ENCODE measurements around the gene CTBP2.

CTBP2 gene

DNA sequence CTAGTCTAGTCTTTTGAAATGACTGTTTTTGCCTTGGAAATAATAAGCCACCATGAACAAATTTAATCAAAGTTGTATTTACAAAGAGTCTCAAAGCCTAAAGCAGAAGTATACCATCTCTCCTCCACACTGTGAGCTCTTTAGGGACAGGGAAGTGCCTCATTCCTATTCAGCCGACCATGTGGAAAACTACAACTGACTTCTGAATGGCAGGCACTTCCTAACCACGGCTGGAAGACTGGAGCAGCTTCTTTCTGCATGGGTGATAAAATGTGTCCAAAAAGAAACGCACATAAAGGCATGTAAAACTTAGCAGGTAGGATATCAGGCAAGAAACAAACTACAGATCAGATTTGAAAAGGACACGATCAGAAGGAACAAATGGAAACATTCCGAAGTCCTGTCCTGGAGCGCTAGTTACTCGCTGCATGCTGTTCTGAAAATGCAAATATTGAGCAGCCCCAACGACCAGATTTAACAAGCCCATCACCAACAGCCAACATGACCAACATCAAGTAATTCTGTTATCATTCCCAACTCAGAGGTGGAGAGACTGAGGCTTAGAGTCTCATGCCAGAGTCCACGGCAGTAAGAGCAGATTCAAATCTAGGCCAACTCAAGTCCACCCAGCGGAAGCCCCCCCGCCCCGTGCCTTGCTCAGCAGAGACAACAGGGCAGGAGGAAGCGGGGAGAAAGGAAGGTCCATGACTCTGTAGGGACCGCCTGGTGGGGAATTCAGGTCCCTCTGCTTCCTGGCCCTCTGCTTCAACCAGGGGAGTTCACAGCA lies 26.5 kb downstream of the CTBP2 start:
- TF ChIP-seq, protein P1, sequence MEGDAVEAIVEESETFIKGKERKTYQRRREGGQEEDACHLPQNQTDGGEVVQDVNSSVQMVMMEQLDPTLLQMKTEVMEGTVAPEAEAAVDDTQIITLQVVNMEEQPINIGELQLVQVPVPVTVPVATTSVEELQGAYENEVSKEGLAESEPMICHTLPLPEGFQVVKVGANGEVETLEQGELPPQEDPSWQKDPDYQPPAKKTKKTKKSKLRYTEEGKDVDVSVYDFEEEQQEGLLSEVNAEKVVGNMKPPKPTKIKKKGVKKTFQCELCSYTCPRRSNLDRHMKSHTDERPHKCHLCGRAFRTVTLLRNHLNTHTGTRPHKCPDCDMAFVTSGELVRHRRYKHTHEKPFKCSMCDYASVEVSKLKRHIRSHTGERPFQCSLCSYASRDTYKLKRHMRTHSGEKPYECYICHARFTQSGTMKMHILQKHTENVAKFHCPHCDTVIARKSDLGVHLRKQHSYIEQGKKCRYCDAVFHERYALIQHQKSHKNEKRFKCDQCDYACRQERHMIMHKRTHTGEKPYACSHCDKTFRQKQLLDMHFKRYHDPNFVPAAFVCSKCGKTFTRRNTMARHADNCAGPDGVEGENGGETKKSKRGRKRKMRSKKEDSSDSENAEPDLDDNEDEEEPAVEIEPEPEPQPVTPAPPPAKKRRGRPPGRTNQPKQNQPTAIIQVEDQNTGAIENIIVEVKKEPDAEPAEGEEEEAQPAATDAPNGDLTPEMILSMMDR (IDR thresholded peaks at IDR 0.05; ENCODE audit: extremely low read depth, missing control alignments) = no peak
- no peak for DNase-seq (ENCODE audit: low spot score)

DNA sequence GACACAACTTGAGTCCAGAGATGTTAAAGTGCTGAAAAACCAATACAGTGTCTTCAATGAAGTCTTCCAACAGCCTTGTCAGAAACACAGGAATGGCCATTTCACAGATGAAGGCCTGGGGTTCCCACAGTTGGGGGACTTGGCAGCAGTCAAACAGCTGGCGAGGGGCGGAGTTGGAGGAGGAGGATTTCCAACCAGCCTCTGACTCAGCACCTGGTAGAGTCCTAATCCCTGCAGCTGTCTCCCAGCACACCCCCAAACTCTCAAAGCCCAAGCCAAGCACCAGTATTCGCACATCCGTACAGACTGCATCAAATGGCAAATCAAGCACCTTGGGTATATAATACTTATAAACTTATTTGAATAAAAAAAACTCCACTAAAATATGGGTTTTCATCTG lies 28.0 kb downstream of the CTBP2 start:
- DNase-seq (ENCODE audit: low spot score) = no peak
- TF ChIP-seq, protein P1 (IDR thresholded peaks at IDR 0.05; ENCODE audit: extremely low read depth, missing control alignments) = no peak

DNA sequence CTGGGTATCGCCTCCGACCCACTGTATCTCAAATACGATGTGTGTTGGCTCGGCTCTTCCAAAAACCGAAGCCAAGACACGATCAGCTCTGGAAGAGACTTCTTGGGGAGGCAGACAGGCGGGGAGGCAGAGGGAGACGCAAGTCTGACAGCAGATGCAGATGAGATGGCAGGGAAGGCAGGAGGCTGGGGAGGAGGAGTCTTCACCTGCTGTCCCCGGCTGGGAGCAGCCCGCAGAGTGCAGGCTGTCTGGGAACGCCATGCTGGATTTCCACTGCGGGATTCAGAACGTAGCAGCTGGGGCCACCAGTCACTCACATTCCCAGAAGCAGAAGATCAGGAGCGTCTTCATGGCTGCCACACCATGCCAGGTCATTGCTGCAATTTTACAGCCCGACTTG lies 29.4 kb downstream of the CTBP2 start:
- DNase-seq (ENCODE audit: low spot score) = no peak
- TF ChIP-seq, protein P1 (IDR thresholded peaks at IDR 0.05; ENCODE audit: extremely low read depth, missing control alignments) = no peak

DNA sequence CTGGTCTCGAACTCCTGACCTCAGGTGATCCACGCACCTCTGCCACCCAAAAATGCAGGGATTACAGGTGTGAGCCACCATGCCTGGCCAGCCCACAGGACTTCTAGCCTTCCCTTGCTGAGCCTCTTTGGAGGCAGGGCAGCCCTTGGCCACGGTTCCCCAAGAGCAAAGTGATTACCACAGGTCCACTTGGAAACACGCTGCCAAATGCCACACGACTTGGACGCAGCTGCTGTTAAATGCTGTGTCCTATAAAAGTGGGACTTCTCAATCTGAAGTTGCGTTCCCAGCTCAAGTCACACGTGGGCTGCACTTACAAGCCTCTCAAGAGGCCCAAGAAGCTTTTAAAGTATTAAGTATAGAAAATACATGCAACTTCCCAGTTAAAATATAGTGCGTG lies 30.1 kb downstream of the CTBP2 start:
- no peak for DNase-seq (ENCODE audit: low spot score)
- TF ChIP-seq, protein P1 (IDR thresholded peaks at IDR 0.05; ENCODE audit: extremely low read depth, missing control alignments) = no peak

DNA sequence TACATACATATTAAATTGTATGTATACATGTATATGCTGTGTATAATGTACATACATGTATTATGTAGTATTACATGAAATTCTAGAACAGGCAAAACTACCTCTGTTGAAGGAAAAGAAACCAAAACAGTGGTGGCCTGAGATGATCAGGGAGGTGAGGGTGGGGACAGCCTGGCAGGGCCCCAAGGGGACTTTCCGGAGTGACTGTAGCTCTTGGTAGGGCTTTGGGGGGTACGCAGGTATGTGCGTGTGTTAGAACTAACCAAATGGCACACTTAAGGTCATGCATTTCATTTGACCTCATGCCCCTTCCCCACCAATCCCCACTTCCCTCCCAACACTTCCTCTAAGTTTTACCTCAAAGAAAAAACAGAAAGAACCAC lies 31.3 kb downstream of the CTBP2 start:
- TF ChIP-seq, protein P1 (IDR thresholded peaks at IDR 0.05; ENCODE audit: extremely low read depth, missing control alignments) = no peak
- no peak for DNase-seq (ENCODE audit: low spot score)

DNA sequence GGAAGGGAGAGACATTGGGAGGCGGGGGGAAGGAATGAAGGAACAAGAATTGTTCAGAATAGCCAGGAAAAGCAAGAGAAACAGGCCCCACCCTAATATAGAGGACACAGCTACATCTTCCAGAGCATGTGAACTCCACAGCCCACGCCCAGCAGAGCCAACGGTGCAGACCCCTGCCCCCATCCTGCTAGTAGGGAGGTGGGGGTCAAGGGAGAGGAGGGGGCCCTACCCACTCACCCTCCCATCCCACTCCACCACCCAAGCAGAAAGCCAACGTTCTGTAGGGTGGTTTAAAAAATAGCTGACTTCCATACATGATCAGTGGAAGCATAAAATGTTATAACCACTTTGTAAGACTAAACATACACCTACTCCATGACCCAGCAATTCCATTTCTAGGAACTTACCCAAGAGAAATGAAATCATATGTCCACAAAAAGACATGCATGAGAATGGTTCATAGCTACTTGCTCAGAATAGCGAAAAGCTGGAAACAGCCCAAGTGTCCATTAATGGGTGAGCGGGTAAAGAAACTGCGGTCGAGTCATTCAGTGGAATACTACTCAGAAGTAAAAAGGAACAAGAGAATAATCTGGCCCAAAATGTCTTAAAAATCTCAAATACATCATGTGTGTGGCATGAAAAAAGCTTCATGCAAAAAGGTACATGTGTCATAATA lies 31.8 kb downstream of the CTBP2 start:
- TF ChIP-seq, protein P1 (IDR thresholded peaks at IDR 0.05; ENCODE audit: extremely low read depth, missing control alignments) = no peak
- no peak for DNase-seq (ENCODE audit: low spot score)

DNA sequence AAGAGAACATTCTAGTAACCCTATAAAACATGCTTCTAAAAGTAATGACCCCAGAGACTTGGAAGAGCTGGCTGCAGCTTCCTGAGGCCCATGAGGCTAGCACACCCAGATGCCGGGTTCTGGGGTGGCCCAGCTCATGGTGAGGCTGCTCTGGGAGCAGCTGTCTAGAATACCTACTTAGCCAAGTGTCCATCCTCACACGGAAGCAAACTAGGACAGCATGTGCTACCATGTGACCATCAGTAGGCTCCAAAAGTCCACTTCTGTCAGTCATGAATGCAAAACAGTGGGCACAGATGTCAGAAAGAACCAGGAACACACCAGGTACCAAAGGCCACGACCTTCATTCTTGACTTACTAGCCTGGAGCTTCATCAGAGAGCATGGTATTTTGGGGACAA lies 32.4 kb downstream of the CTBP2 start:
- no peak for DNase-seq (ENCODE audit: low spot score)
- TF ChIP-seq, protein P1 (IDR thresholded peaks at IDR 0.05; ENCODE audit: extremely low read depth, missing control alignments) = no peak

Measured in GM20000 (cell line).